Caco-2 (cell line): ENCODE measurements around the gene ARL6IP4. TPM values are rescaled to one million over a fixed set of nuclear protein-coding genes. Genes with fewer than 3 reads are reported as not detected.

Experiments used
- BruUV-seq: library from RNA; stranded (reverse); fragments of 400-500 nt; replicated peaks from 2 replicates; lab custom pipeline; 2021; lab: Mats Ljungman, UMichigan
- CTCF ChIA-PET: fragments of 300-600 bp; sonication (Branson Sonifier 250); formaldehyde crosslinking; loops from one replicate; lab custom pipeline; 2022; ENCODE audit warnings: antibody characterized with exemption; lab: Charles Lee
- POLR2A ChIA-PET: fragments of 300-600 bp; sonication (Branson Sonifier 250); formaldehyde crosslinking; loops from one replicate; lab custom pipeline; 2022; ENCODE audit warnings: antibody characterized with exemption; lab: Charles Lee
- DNase-seq, 2 experiments: peaks; one replicate each; pipeline versions ENCODE4 v3.0.0 to v3.0.0-alpha.2; 2020 to 2022
- H3K27me3 ChIP-seq: replicated peaks from 2 replicates; pipeline ENCODE4 v1.6.0; 2011; ENCODE audit warnings: low read length; ENCODE audit not compliant: control insufficient read depth, insufficient read depth
- H3K36me3 ChIP-seq: 2 replicates; pipeline ENCODE4 v1.5.1; 2011; ENCODE audit warnings: low read length; ENCODE audit not compliant: control insufficient read depth, insufficient read depth
- H3K4me1 ChIP-seq: fragments of 250-450 bp; sonication (Bioruptor Pico); 2 replicates; pipeline ENCODE4 v1.5.1; 2020; ENCODE audit warnings: mild to moderate bottlenecking
- H3K4me3 ChIP-seq: 2 replicates; pipeline ENCODE4 v1.5.1; 2011; ENCODE audit warnings: low read depth, mild to moderate bottlenecking, control low read depth, low read length
- H3K9me3 ChIP-seq: fragments of 250-450 bp; sonication (Bioruptor Pico); 2 replicates; pipeline ENCODE4 v1.5.1; 2020; ENCODE audit warnings: mild to moderate bottlenecking, moderate library complexity
- H3K27ac Mint-ChIP-seq: one replicate; pipeline ENCODE4 v1.8.0; 2022; ENCODE audit warnings: mixed read lengths; ENCODE audit not compliant: unreplicated experiment
- H3K27me3 Mint-ChIP-seq: one replicate; pipeline ENCODE4 v1.8.0; 2022; ENCODE audit warnings: mixed read lengths; ENCODE audit not compliant: insufficient read depth, unreplicated experiment
- H3K36me3 Mint-ChIP-seq: one replicate; pipeline ENCODE4 v1.8.0; 2022; ENCODE audit warnings: mild to moderate bottlenecking, mixed read lengths; ENCODE audit not compliant: insufficient read depth, unreplicated experiment
- H3K4me1 Mint-ChIP-seq: one replicate; pipeline ENCODE4 v1.8.0; 2022; ENCODE audit warnings: low read depth, mixed read lengths; ENCODE audit not compliant: unreplicated experiment
- H3K4me3 Mint-ChIP-seq: one replicate; pipeline ENCODE4 v1.8.0; 2022; ENCODE audit warnings: mild to moderate bottlenecking, moderate library complexity, mixed read lengths; ENCODE audit not compliant: unreplicated experiment
- H3K9me3 Mint-ChIP-seq: one replicate; pipeline ENCODE4 v1.8.0; 2022; ENCODE audit warnings: mixed read lengths; ENCODE audit not compliant: unreplicated experiment
- CTCF ChIP-seq, 2 experiments: fragments of 200-600 bp in 1 of 2; IDR thresholded peaks; 1 replicate in 1 of 2; 2 replicates in 1 of 2; pipeline versions ENCODE4 v1.5.1 to v1.8.0; 2011 to 2022; ENCODE audit warnings: antibody characterized with exemption in 1 of 2, control low read depth in 1 of 2, inconsistent platforms in 1 of 2, low read depth in 1 of 2, low read length in 1 of 2, mild to moderate bottlenecking in 1 of 2, moderate library complexity in 1 of 2; ENCODE audit not compliant: insufficient read depth in 1 of 2, severe bottlenecking in 1 of 2, unreplicated experiment in 1 of 2
- intact Hi-C: fragments of 100-400 bp; cut with micrococcal nuclease; formaldehyde crosslinking; loops from one replicate; pipeline ENCODE4 v1.10.0; 2022; ENCODE audit not compliant: unreplicated experiment
- total RNA-seq: library from RNA; stranded (reverse); gene quantifications from 2 replicates; pipeline ENCODE4 v1.2.3, GENCODE V29; 2022

Gene ARL6IP4
- total RNA-seq, 1 experiment from 2014 or later = 103 TPM

- CTCF ChIA-PET = interaction anchor here (0.6 kb wide), 1 partner anchor 73 kb away, joined by 3 read pairs; no protein-coding TSS in a partner anchor
These were observed 22.8 kb downstream of the ARL6IP4 start for GRCh38 chr12:123003257-123003656.

GRCh38 chr12:123004287-123004686 is 23.8 kb downstream of the ARL6IP4 start:
- intact Hi-C loops = no loop called here
- CTCF ChIA-PET = no interaction called here

More at GRCh38 chr12:123003257-123003656, 22.8 kb downstream of the ARL6IP4 start:
- BruUV-seq = no TSS peak
- H3K9me3 Mint-ChIP-seq = no peaks in the 10 kb centered on the region
- Histone ChIP-seq H3K4me3 (no peak overlapping the region), H3K36me3 (no peaks in the 10 kb centered on the region), H3K27me3 (no peaks in the 10 kb centered on the region), H3K9me3 (no peaks in the 10 kb centered on the region), H3K4me1 (no peaks in the 10 kb centered on the region)
- POLR2A ChIA-PET = no interaction called here
- intact Hi-C loops = no loop called here
- H3K27me3 Mint-ChIP-seq = no peaks in the 10 kb centered on the region
- no peak for DNase-seq
- H3K36me3 Mint-ChIP-seq = no peaks in the 10 kb centered on the region
- H3K4me1 Mint-ChIP-seq = no peaks in the 10 kb centered on the region
- TF ChIP-seq CTCF (IDR thresholded peaks at IDR 0.05; ENCODE audit: insufficient read depth in 1 of 2, low read depth in 1 of 2, low read length in 1 of 2, severe bottlenecking in 1 of 2, unreplicated experiment in 1 of 2) = no peak
- H3K27ac Mint-ChIP-seq = no peak overlapping the region
- no peak overlapping the region for H3K4me3 Mint-ChIP-seq

GRCh38 chr12:123005081-123005626 is 24.7 kb downstream of the ARL6IP4 start:
- H3K36me3 ChIP-seq = no peaks in the 10 kb centered on the region
- Mint-ChIP-seq H3K4me3 (no peak overlapping the region), H3K27ac (no peak overlapping the region), H3K9me3 (no peaks in the 10 kb centered on the region), H3K27me3 (no peaks in the 10 kb centered on the region), H3K4me1 (no peaks in the 10 kb centered on the region), H3K36me3 (peaks cover 3% of the 10 kb centered on the region)
- H3K27me3 ChIP-seq = no peaks in the 10 kb centered on the region
- DNase-seq = no peak
- no peaks in the 10 kb centered on the region for H3K9me3 ChIP-seq
- no TSS peak for BruUV-seq
- H3K4me1 ChIP-seq = no peaks in the 10 kb centered on the region
- no peak overlapping the region for H3K4me3 ChIP-seq
- TF ChIP-seq CTCF (IDR thresholded peaks at IDR 0.05; ENCODE audit: insufficient read depth in 1 of 2, low read depth in 1 of 2, low read length in 1 of 2, severe bottlenecking in 1 of 2, unreplicated experiment in 1 of 2) = no peak
- CTCF ChIA-PET = no interaction called here
- POLR2A ChIA-PET = no interaction called here
- intact Hi-C loops = no loop called here

More at GRCh38 chr12:123004287-123004686, 23.8 kb downstream of the ARL6IP4 start:
- BruUV-seq = no TSS peak
- H3K4me1 ChIP-seq = no peaks in the 10 kb centered on the region
- Mint-ChIP-seq H3K9me3 (no peaks in the 10 kb centered on the region), H3K36me3 (no peaks in the 10 kb centered on the region), H3K4me3 (no peak overlapping the region), H3K27me3 (no peaks in the 10 kb centered on the region), H3K27ac (no peak overlapping the region), H3K4me1 (no peaks in the 10 kb centered on the region)
- H3K9me3 ChIP-seq = no peaks in the 10 kb centered on the region
- POLR2A ChIA-PET = no interaction called here
- no peak for TF ChIP-seq CTCF (IDR thresholded peaks at IDR 0.05; ENCODE audit: insufficient read depth in 1 of 2, low read depth in 1 of 2, low read length in 1 of 2, severe bottlenecking in 1 of 2, unreplicated experiment in 1 of 2)
- H3K36me3 ChIP-seq = no peaks in the 10 kb centered on the region
- no peaks in the 10 kb centered on the region for H3K27me3 ChIP-seq
- no peak for DNase-seq
- no peak overlapping the region for H3K4me3 ChIP-seq
